ENCODE measurements around the gene EVL. TPM values are rescaled to one million over a fixed set of nuclear protein-coding genes. Genes with fewer than 3 reads are reported as not detected.

Gene EVL
- total RNA-seq, 1 donor from 2014 or later: 157 TPM

- TF ChIP-seq CTCF (IDR thresholded peaks at IDR 0.05): no peak
- no peak for DNase-seq (ENCODE audit: extremely low spot score, unreplicated experiment)
- no peaks in the 10 kb centered on the region for H3K27me3 Mint-ChIP-seq (ENCODE audit: unreplicated experiment)
- no peak overlapping the region for H3K4me3 Mint-ChIP-seq (ENCODE audit: unreplicated experiment)
- no peaks in the 10 kb centered on the region for H3K9me3 Mint-ChIP-seq (ENCODE audit: unreplicated experiment)
- peaks cover 91% of the 10 kb centered on the region for H3K4me1 Mint-ChIP-seq (ENCODE audit: unreplicated experiment)
- H3K27ac Mint-ChIP-seq (ENCODE audit: unreplicated experiment): peak overlapping the region; percentile 98
- H3K36me3 Mint-ChIP-seq (ENCODE audit: unreplicated experiment): no peaks in the 10 kb centered on the region
These were observed 34.6 kb upstream of the EVL start for GRCh38 chr14:100030452-100031153.

- Mint-ChIP-seq H3K27me3 (ENCODE audit: unreplicated experiment) (no peaks in the 10 kb centered on the region), H3K36me3 (ENCODE audit: unreplicated experiment) (no peaks in the 10 kb centered on the region), H3K27ac (ENCODE audit: unreplicated experiment) (peak overlapping the region; percentile 98), H3K4me3 (ENCODE audit: unreplicated experiment) (peak overlapping the region; percentile 82), H3K4me1 (ENCODE audit: unreplicated experiment) (peaks cover 95% of the 10 kb centered on the region), H3K9me3 (ENCODE audit: unreplicated experiment) (no peaks in the 10 kb centered on the region)
- peak; percentile 23 for TF ChIP-seq CTCF (IDR thresholded peaks at IDR 0.05)
- DNase-seq (ENCODE audit: extremely low spot score, unreplicated experiment): peak; percentile 85
These were observed 33.5 kb upstream of the EVL start for GRCh38 chr14:100031506-100032281.

GRCh38 chr14:100032738-100033137, 32.5 kb upstream of the EVL start:
- Mint-ChIP-seq H3K4me1 (ENCODE audit: unreplicated experiment) (peaks cover 98% of the 10 kb centered on the region), H3K36me3 (ENCODE audit: unreplicated experiment) (no peaks in the 10 kb centered on the region), H3K4me3 (ENCODE audit: unreplicated experiment) (peak overlapping the region; percentile 82), H3K27me3 (ENCODE audit: unreplicated experiment) (no peaks in the 10 kb centered on the region), H3K9me3 (ENCODE audit: unreplicated experiment) (no peaks in the 10 kb centered on the region), H3K27ac (ENCODE audit: unreplicated experiment) (peak overlapping the region; percentile 98)
- no peak for DNase-seq (ENCODE audit: extremely low spot score, unreplicated experiment)
- no peak for TF ChIP-seq CTCF (IDR thresholded peaks at IDR 0.05)

GRCh38 chr14:100033347-100034075, 31.7 kb upstream of the EVL start:
- no peak for TF ChIP-seq CTCF (IDR thresholded peaks at IDR 0.05)
- H3K27ac Mint-ChIP-seq (ENCODE audit: unreplicated experiment): peak overlapping the region; percentile 52
- H3K4me3 Mint-ChIP-seq (ENCODE audit: unreplicated experiment): no peak overlapping the region
- H3K9me3 Mint-ChIP-seq (ENCODE audit: unreplicated experiment): no peaks in the 10 kb centered on the region
- no peaks in the 10 kb centered on the region for H3K36me3 Mint-ChIP-seq (ENCODE audit: unreplicated experiment)
- no peak for DNase-seq (ENCODE audit: extremely low spot score, unreplicated experiment)
- no peaks in the 10 kb centered on the region for H3K27me3 Mint-ChIP-seq (ENCODE audit: unreplicated experiment)
- H3K4me1 Mint-ChIP-seq (ENCODE audit: unreplicated experiment): peaks cover 96% of the 10 kb centered on the region

GRCh38 chr14:100034468-100034867, 30.8 kb upstream of the EVL start:
- Mint-ChIP-seq H3K4me3 (ENCODE audit: unreplicated experiment) (no peak overlapping the region), H3K27me3 (ENCODE audit: unreplicated experiment) (no peaks in the 10 kb centered on the region), H3K4me1 (ENCODE audit: unreplicated experiment) (peaks cover 92% of the 10 kb centered on the region), H3K9me3 (ENCODE audit: unreplicated experiment) (no peaks in the 10 kb centered on the region), H3K27ac (ENCODE audit: unreplicated experiment) (peak overlapping the region; percentile 52), H3K36me3 (ENCODE audit: unreplicated experiment) (no peaks in the 10 kb centered on the region)
- DNase-seq (ENCODE audit: extremely low spot score, unreplicated experiment): no peak
- TF ChIP-seq CTCF (IDR thresholded peaks at IDR 0.05): no peak

All from osteocyte (in vitro differentiated cells).